ENCODE results near the gene GNG7. TPM values are rescaled to one million over a fixed set of nuclear protein-coding genes. Genes with fewer than 3 reads are reported as not detected.

GNG7 gene
- total and polyA plus RNA-seq, 2 donors (not counting 3 experiments of a cell fraction or from before 2014, with no cell fraction given), result 0.29 to 0.84 TPM

DNA sequence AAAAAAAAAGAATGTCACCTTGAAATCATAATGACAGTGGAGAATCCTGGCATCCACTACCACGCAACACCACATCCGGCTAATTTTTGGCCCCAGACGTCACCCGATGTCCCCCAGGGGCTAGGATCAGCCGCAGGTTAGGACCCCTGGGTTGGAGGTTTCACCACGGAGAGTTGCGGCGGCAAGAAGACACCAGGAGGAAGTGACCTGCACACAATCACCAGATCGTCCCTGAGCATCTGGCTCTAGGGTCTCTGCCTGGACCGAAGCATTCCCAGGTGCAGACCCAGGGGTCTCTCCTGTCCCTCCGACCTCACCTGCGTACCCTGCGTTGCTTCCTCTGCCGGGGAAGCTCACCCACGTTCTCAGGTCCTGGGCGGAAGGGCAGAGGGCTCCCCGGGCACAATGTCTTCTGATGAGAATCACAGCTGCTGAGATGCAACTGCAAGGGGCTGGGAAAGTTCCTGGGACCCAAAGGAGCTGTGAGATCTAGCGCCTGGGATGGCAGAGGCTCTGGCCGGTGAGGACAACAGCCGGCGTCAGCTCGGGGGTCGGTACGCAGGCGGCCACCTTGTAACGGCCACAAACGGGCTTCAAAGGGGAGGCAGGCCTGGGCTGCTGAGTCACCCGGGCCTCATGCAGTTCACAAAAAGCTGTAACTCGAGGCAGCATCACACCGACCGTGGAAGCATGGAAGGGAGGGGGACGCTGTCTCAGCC is 115.3 kb downstream of the GNG7 start:
- peaks cover 2% of the 10 kb centered on the region for H3K9me3 ChIP-seq (replicated peaks; ENCODE audit: control insufficient read depth, insufficient read depth, low read length)
- intact Hi-C loops (cut with micrococcal nuclease), result no loop called here
- DNase-seq (ENCODE audit: low read depth, low spot score), result no peak
- no peaks in the 10 kb centered on the region for H4K20me1 ChIP-seq (replicated peaks; ENCODE audit: control insufficient read depth, extremely low read depth, insufficient read depth, low read length)
- no peak overlapping the region for H3K27ac ChIP-seq (ENCODE audit: insufficient read depth, low read depth, low read length)
- no peaks in the 10 kb centered on the region for H3K79me2 ChIP-seq (ENCODE audit: control insufficient read depth, insufficient read depth, low read length)
- H3K9me1 ChIP-seq (replicated peaks; ENCODE audit: control insufficient read depth, extremely low read depth, insufficient read depth, low read length), result no peaks in the 10 kb centered on the region
- no peak overlapping the region for H3K9ac ChIP-seq (replicated peaks; ENCODE audit: extremely low read depth, insufficient read depth, low read length)
- H3K4me1 ChIP-seq (ENCODE audit: control insufficient read depth, extremely low read depth, insufficient read depth, low read length), result peaks cover 3% of the 10 kb centered on the region
- no peaks in the 10 kb centered on the region for H3K36me3 ChIP-seq (ENCODE audit: control insufficient read depth in 2 of 2, extremely low read depth in 1 of 2, insufficient read depth in 2 of 2, low read length in 2 of 2)
- no peak overlapping the region for H2AFZ ChIP-seq (ENCODE audit: low read depth, low read length)
- TF ChIP-seq, protein P1, sequence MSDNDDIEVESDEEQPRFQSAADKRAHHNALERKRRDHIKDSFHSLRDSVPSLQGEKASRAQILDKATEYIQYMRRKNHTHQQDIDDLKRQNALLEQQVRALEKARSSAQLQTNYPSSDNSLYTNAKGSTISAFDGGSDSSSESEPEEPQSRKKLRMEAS (IDR thresholded peaks at IDR 0.05; ENCODE audit: insufficient read depth, insufficient read length), result no peak
- TF ChIP-seq JUN (IDR thresholded peaks at IDR 0.05; ENCODE audit: borderline replicate concordance, insufficient read depth, insufficient read length, low read depth) (no peak), EZH2 (IDR thresholded peaks at IDR 0.05; ENCODE audit: borderline replicate concordance, low read depth, low read length, severe bottlenecking) (no peak), MYC (IDR thresholded peaks at IDR 0.05; ENCODE audit: low read depth, low read length) (no peak), POLR2AphosphoS5 (IDR thresholded peaks at IDR 0.05; ENCODE audit: insufficient read depth, low read depth, low read length) (no peak), POLR2A (IDR thresholded peaks at IDR 0.05; ENCODE audit: low read depth, low read length) (no peak), GATA2 (IDR thresholded peaks at IDR 0.05; ENCODE audit: insufficient read depth, insufficient read length, low read depth, low read length) (no peak), FOS (IDR thresholded peaks at IDR 0.05; ENCODE audit: borderline replicate concordance, insufficient read depth, low read length) (no peak)
- TF ChIP-seq, protein P2, sequence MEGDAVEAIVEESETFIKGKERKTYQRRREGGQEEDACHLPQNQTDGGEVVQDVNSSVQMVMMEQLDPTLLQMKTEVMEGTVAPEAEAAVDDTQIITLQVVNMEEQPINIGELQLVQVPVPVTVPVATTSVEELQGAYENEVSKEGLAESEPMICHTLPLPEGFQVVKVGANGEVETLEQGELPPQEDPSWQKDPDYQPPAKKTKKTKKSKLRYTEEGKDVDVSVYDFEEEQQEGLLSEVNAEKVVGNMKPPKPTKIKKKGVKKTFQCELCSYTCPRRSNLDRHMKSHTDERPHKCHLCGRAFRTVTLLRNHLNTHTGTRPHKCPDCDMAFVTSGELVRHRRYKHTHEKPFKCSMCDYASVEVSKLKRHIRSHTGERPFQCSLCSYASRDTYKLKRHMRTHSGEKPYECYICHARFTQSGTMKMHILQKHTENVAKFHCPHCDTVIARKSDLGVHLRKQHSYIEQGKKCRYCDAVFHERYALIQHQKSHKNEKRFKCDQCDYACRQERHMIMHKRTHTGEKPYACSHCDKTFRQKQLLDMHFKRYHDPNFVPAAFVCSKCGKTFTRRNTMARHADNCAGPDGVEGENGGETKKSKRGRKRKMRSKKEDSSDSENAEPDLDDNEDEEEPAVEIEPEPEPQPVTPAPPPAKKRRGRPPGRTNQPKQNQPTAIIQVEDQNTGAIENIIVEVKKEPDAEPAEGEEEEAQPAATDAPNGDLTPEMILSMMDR (IDR thresholded peaks at IDR 0.05; ENCODE audit: extremely low read depth in 1 of 2, insufficient read depth in 1 of 2, low read depth in 1 of 2, low read length in 2 of 2), result no peak
- ChIA-PET POLR2A (interaction anchor here (3.5 kb wide), 1 partner anchor 111 kb away, joined by 14 read pairs; the partner anchor contains the start of gene GADD45B), CTCF (interaction anchor here (0.6 to 1.6 kb wide), 5 partner anchors 8 to 433 kb away, joined by 3 to 6 read pairs (median 5); no protein-coding TSS in a partner anchor)
- peaks cover 4 to 12% of the 10 kb centered on the region in 2 experiments for H3K27me3 ChIP-seq (ENCODE audit: control insufficient read depth in 2 of 2, insufficient read depth in 2 of 2, low read length in 2 of 2)
- no peak overlapping the region for H3K4me3 ChIP-seq (replicated peaks in 1 of 3; ENCODE audit: insufficient read depth in 1 of 3, low read depth in 1 of 3, low read length in 3 of 3)
- no peak for FAIRE-seq
- dilution Hi-C loops (cut with MboI; ENCODE audit: extremely low pct_ligation_motif_present, low sequenced_read_pairs), result no loop called here
- BruUV-seq (replicated peaks), result no TSS peak
- no peak overlapping the region for H3K4me2 ChIP-seq (ENCODE audit: insufficient read depth, low read length)

Measured in endothelial cell of umbilical vein (primary cell).